Keratinocyte (primary cell): ENCODE results near the gene EYS. TPM values are rescaled to one million over a fixed set of nuclear protein-coding genes. Genes with fewer than 3 reads are reported as not detected.

ENCODE experiments used
- DNase-seq: peaks from one replicate; pipeline ENCODE4 v3.0.0-alpha.2; 2011; ENCODE audit warnings: low read depth, missing footprints, low spot score
- FAIRE-seq: peaks from 2 replicates; lab custom pipeline; 2011; peaks lifted over from hg19 to GRCh38; lab: Jason Lieb, UNC
- H2AFZ ChIP-seq: 2 replicates; pipeline ENCODE4 v1.6.0; 2012; ENCODE audit warnings: low read length, control low read depth, inconsistent platforms; ENCODE audit not compliant: control insufficient read depth
- H3K27ac ChIP-seq: 2 replicates; pipeline ENCODE4 v1.5.1; 2011; ENCODE audit warnings: low read length; ENCODE audit not compliant: control insufficient read depth, insufficient read depth
- H3K27me3 ChIP-seq: 3 replicates; pipeline ENCODE4 v1.6.0; 2011; ENCODE audit warnings: low read length; ENCODE audit not compliant: control insufficient read depth, insufficient read depth; ENCODE audit errors: extremely low read depth
- H3K36me3 ChIP-seq, 2 experiments: 2 replicates in 1 of 2; 3 replicates in 1 of 2; pipeline ENCODE4 v1.5.1; 2011; ENCODE audit warnings: low read length in 2 of 2, mild to moderate bottlenecking in 1 of 2; ENCODE audit not compliant: control insufficient read depth in 2 of 2, insufficient read depth in 2 of 2; ENCODE audit errors: extremely low read depth in 1 of 2
- H3K4me1 ChIP-seq: 3 replicates; pipeline ENCODE4 v1.5.1; 2011; ENCODE audit warnings: low read length; ENCODE audit not compliant: control insufficient read depth, insufficient read depth; ENCODE audit errors: extremely low read depth
- H3K4me2 ChIP-seq: 3 replicates; pipeline ENCODE4 v1.6.0; 2011; ENCODE audit warnings: low read depth, low read length; ENCODE audit not compliant: control insufficient read depth, insufficient read depth; ENCODE audit errors: extremely low read depth
- H3K4me3 ChIP-seq, 3 experiments: fragments of 200-600 bp in 1 of 3; sonication (generic) in 1 of 3; 2 replicates in 2 of 3; 3 replicates in 1 of 3; pipeline ENCODE4 v1.5.1; 2011 to 2016; ENCODE audit warnings: low read length in 3 of 3, mild to moderate bottlenecking in 3 of 3, control low read depth in 2 of 3, inconsistent platforms in 1 of 3, low read depth in 1 of 3, mixed read lengths in 1 of 3, mixed run types in 1 of 3, moderate library complexity in 1 of 3; ENCODE audit not compliant: control insufficient read depth in 2 of 3, insufficient read depth in 2 of 3; ENCODE audit errors: extremely low read depth in 1 of 3
- H3K79me2 ChIP-seq: 2 replicates; pipeline ENCODE4 v1.6.0; 2012; ENCODE audit warnings: low read length; ENCODE audit not compliant: control insufficient read depth, insufficient read depth
- H3K9ac ChIP-seq: 3 replicates; pipeline ENCODE4 v1.6.0; 2011; ENCODE audit warnings: low read length; ENCODE audit not compliant: control insufficient read depth, insufficient read depth; ENCODE audit errors: extremely low read depth
- H3K9me1 ChIP-seq: 3 replicates; pipeline ENCODE4 v1.6.0; 2011; ENCODE audit warnings: low read length; ENCODE audit not compliant: control insufficient read depth, insufficient read depth; ENCODE audit errors: extremely low read depth
- H3K9me3 ChIP-seq: 2 replicates; pipeline ENCODE4 v1.5.1; 2012; ENCODE audit warnings: low read depth, low read length; ENCODE audit not compliant: control insufficient read depth
- H4K20me1 ChIP-seq: 3 replicates; pipeline ENCODE4 v1.6.0; 2011; ENCODE audit warnings: low read length; ENCODE audit not compliant: control insufficient read depth, insufficient read depth; ENCODE audit errors: extremely low read depth
- CTCF ChIP-seq, 3 experiments: IDR thresholded peaks in 1 of 3; conservative IDR thresholded peaks in 1 of 3; optimal IDR thresholded peaks in 1 of 3; 2 replicates in 2 of 3; 3 replicates in 1 of 3; pipeline versions ENCODE3 to v1.5.1; 2011; ENCODE audit warnings: low read length in 3 of 3, mild to moderate bottlenecking in 3 of 3, moderate library complexity in 2 of 3, control low read depth in 1 of 3, inconsistent platforms in 1 of 3; ENCODE audit not compliant: insufficient read depth in 2 of 3; ENCODE audit errors: extremely low read depth in 1 of 3
- EZH2 ChIP-seq: IDR thresholded peaks from one replicate; pipeline ENCODE4 v1.6.1; 2012; ENCODE audit warnings: inconsistent platforms, mild to moderate bottlenecking, low read length, moderate library complexity
- dilution Hi-C: fragments of 300-500 bp; cut with MboI; formaldehyde crosslinking; loops from one replicate; pipeline ENCODE4 v1.7.0; 2020; ENCODE audit warnings: low sequenced_read_pairs; ENCODE audit not compliant: extremely low pct_ligation_motif_present
- polyA plus RNA-seq, 5 experiments: library from polyadenylated mRNA; depleted of rRNA in 3 of 5; stranded (reverse) in 3 of 5; stranded (forward) in 1 of 5; unstranded in 1 of 5; fragments of >200 nt; gene quantifications; 1 replicate in 1 of 5; 2 replicates in 3 of 5; 3 replicates in 1 of 5; pipeline versions ENCODE4 v1.2.1 to v1.2.3, GENCODE V29; 2011 to 2012; ENCODE audit warnings: missing spikeins in 2 of 5, low read depth in 1 of 5, low replicate concordance in 1 of 5

EYS gene
- polyA plus RNA-seq, 1 donor (not counting 4 experiments of a cell fraction or from before 2014, with no cell fraction given) = 0.34 TPM

GRCh38 chr6:65557224-65557623 lies 149.8 kb downstream of the EYS start:
- Histone ChIP-seq H3K4me2 (no peak overlapping the region), H3K4me3 (no peak overlapping the region), H3K27me3 (no peaks in the 10 kb centered on the region), H3K9me3 (peaks cover 4% of the 10 kb centered on the region), H3K79me2 (no peaks in the 10 kb centered on the region), H3K27ac (no peak overlapping the region), H3K9ac (no peak overlapping the region), H3K9me1 (no peaks in the 10 kb centered on the region), H3K36me3 (no peaks in the 10 kb centered on the region), H2AFZ (no peak overlapping the region), H3K4me1 (no peaks in the 10 kb centered on the region), H4K20me1 (no peaks in the 10 kb centered on the region)
- dilution Hi-C loops = no loop called here
- no peak for TF ChIP-seq EZH2
- no peak for TF ChIP-seq CTCF (optimal IDR thresholded peaks at IDR 0.05 in 1 of 3, IDR thresholded peaks at IDR 0.05 in 1 of 3, conservative IDR thresholded peaks at IDR 0.05 in 1 of 3; ENCODE audit: extremely low read depth in 1 of 3, insufficient read depth in 2 of 3, low read length in 3 of 3)
- FAIRE-seq = no peak
- DNase-seq = no peak

GRCh38 chr6:65546894-65547293 lies 160.1 kb downstream of the EYS start:
- H3K9ac ChIP-seq = no peak overlapping the region
- dilution Hi-C loops = no loop called here
- FAIRE-seq = no peak
- H4K20me1 ChIP-seq = no peaks in the 10 kb centered on the region
- no peaks in the 10 kb centered on the region for H3K4me1 ChIP-seq
- no peaks in the 10 kb centered on the region for H3K27me3 ChIP-seq
- no peak overlapping the region for H3K27ac ChIP-seq
- no peaks in the 10 kb centered on the region for H3K9me3 ChIP-seq
- no peak for DNase-seq
- H2AFZ ChIP-seq = no peak overlapping the region
- no peaks in the 10 kb centered on the region for H3K9me1 ChIP-seq
- no peak overlapping the region for H3K4me3 ChIP-seq
- H3K36me3 ChIP-seq = no peaks in the 10 kb centered on the region
- TF ChIP-seq EZH2 = no peak
- TF ChIP-seq CTCF (optimal IDR thresholded peaks at IDR 0.05 in 1 of 3, IDR thresholded peaks at IDR 0.05 in 1 of 3, conservative IDR thresholded peaks at IDR 0.05 in 1 of 3; ENCODE audit: extremely low read depth in 1 of 3, insufficient read depth in 2 of 3, low read length in 3 of 3) = no peak
- no peaks in the 10 kb centered on the region for H3K79me2 ChIP-seq
- no peak overlapping the region for H3K4me2 ChIP-seq
